CD14-positive monocyte (primary cell): ENCODE measurements around the gene SLC17A3. TPM values are rescaled to one million over a fixed set of nuclear protein-coding genes. Genes with fewer than 3 reads are reported as not detected.
A peak's percentile ranks its signal among the peaks of the same experiment; 100 is the strongest.

Source experiments
- DNase-seq, 3 donors: peaks; one replicate each; pipeline ENCODE4 v3.0.0-alpha.2; 2011 to 2022
- H2AFZ ChIP-seq: 2 replicates; pipeline ENCODE4 v1.6.0; 2012; ENCODE audit warnings: mild to moderate bottlenecking, low read depth, low read length, inconsistent platforms; ENCODE audit not compliant: insufficient read depth, poor library complexity, severe bottlenecking
- H3K27ac ChIP-seq, 2 donors: 1 replicate in 1 of 2; 2 replicates in 1 of 2; pipeline ENCODE4 v1.5.1; 2012 to 2013; ENCODE audit warnings: low read length in 2 of 2, control low read depth in 1 of 2, inconsistent platforms in 1 of 2, low read depth in 1 of 2, mild to moderate bottlenecking in 1 of 2
- H3K27me3 ChIP-seq, 2 donors: one replicate each; pipeline versions ENCODE4 v1.6.0 to v1.6.1; 2011 to 2013; ENCODE audit warnings: low read length in 2 of 2; ENCODE audit not compliant: control insufficient read depth in 2 of 2, insufficient read depth in 2 of 2
- H3K36me3 ChIP-seq, 2 donors: replicated peaks in 1 of 2; 1 replicate in 1 of 2; 2 replicates in 1 of 2; pipeline versions ENCODE4 v1.5.1 to v1.6.1; 2012 to 2013; ENCODE audit warnings: low read length in 2 of 2, control low read depth in 1 of 2, inconsistent platforms in 1 of 2, mild to moderate bottlenecking in 1 of 2; ENCODE audit not compliant: insufficient read depth in 2 of 2, control insufficient read depth in 1 of 2
- H3K4me1 ChIP-seq, 2 donors: 1 replicate in 1 of 2; 2 replicates in 1 of 2; pipeline versions ENCODE4 v1.5.1 to v1.6.1; 2012 to 2013; ENCODE audit warnings: low read length in 2 of 2, control low read depth in 1 of 2, inconsistent platforms in 1 of 2, mild to moderate bottlenecking in 1 of 2, moderate library complexity in 1 of 2; ENCODE audit not compliant: insufficient read depth in 2 of 2, control insufficient read depth in 1 of 2
- H3K4me2 ChIP-seq: replicated peaks from 2 replicates; pipeline ENCODE3; 2012; ENCODE audit warnings: low read length, moderate library complexity, mild to moderate bottlenecking; ENCODE audit not compliant: poor library complexity, severe bottlenecking; ENCODE audit errors: extremely low read depth
- H3K4me3 ChIP-seq, 3 experiments: fragments of 200-600 bp in 1 of 3; sonication (generic) in 1 of 3; replicated peaks in 1 of 3; 1 replicate in 2 of 3; 2 replicates in 1 of 3; pipeline ENCODE4 v1.5.1; 2011 to 2013; ENCODE audit warnings: low read length in 3 of 3, mild to moderate bottlenecking in 3 of 3, control low read depth in 2 of 3, low read depth in 2 of 3, inconsistent platforms in 1 of 3, moderate library complexity in 1 of 3
- H3K79me2 ChIP-seq: 2 replicates; pipeline ENCODE4 v1.6.0; 2012; ENCODE audit warnings: mild to moderate bottlenecking, control low read depth, inconsistent platforms, low read length, moderate library complexity; ENCODE audit not compliant: insufficient read depth
- H3K9ac ChIP-seq: 2 replicates; pipeline ENCODE4 v1.6.0; 2017; ENCODE audit warnings: low read length, mild to moderate bottlenecking; ENCODE audit not compliant: insufficient read depth, poor library complexity, severe bottlenecking
- H3K9me3 ChIP-seq, 2 donors: replicated peaks in 1 of 2; 1 replicate in 1 of 2; 2 replicates in 1 of 2; pipeline versions ENCODE4 v1.5.1 to v1.6.1; 2012 to 2013; ENCODE audit warnings: low read length in 2 of 2, control low read depth in 1 of 2; ENCODE audit not compliant: control insufficient read depth in 1 of 2, insufficient read depth in 1 of 2
- H4K20me1 ChIP-seq: 2 replicates; pipeline ENCODE4 v1.6.0; 2012; ENCODE audit warnings: mild to moderate bottlenecking, low read length, control low read depth, moderate library complexity; ENCODE audit not compliant: insufficient read depth
- H3K27ac Mint-ChIP-seq, 7 donors: one replicate each; pipeline ENCODE4 v1.8.0; 2020; ENCODE audit warnings: mild to moderate bottlenecking in 7 of 7, mixed read lengths in 7 of 7, moderate library complexity in 6 of 7, inconsistent platforms in 2 of 7
- H3K27me3 Mint-ChIP-seq, 3 donors: one replicate each; pipeline ENCODE4 v1.8.0; 2021 to 2022; ENCODE audit warnings: low read depth in 3 of 3, mild to moderate bottlenecking in 3 of 3, mixed read lengths in 3 of 3, moderate library complexity in 3 of 3, inconsistent platforms in 1 of 3
- H3K36me3 Mint-ChIP-seq, 2 donors: one replicate each; pipeline ENCODE4 v1.8.0; 2020; ENCODE audit warnings: mixed read lengths in 2 of 2, inconsistent platforms in 1 of 2, mild to moderate bottlenecking in 1 of 2
- H3K4me1 Mint-ChIP-seq: one replicate; pipeline ENCODE4 v1.8.0; 2020; ENCODE audit warnings: mild to moderate bottlenecking, mixed read lengths
- H3K4me3 Mint-ChIP-seq, 2 donors: one replicate each; pipeline ENCODE4 v1.8.0; 2020; ENCODE audit warnings: mild to moderate bottlenecking in 2 of 2, mixed read lengths in 2 of 2, moderate library complexity in 1 of 2
- H3K9me3 Mint-ChIP-seq, 7 donors: one replicate each; pipeline ENCODE4 v1.8.0; 2020 to 2022; ENCODE audit warnings: mixed read lengths in 7 of 7, mild to moderate bottlenecking in 6 of 7, moderate library complexity in 6 of 7, inconsistent platforms in 2 of 7
- WGBS: methylation state at CpG from one replicate; pipeline ENCODE4 v1.1.5; 2013; ENCODE audit warnings: missing lambda C conversion rate; ENCODE audit not compliant: insufficient coverage; 5-methylcytosine and 5-hydroxymethylcytosine counted together
- intact Hi-C, 2 donors: fragments of 100-400 bp; cut with micrococcal nuclease; formaldehyde crosslinking; loops; one replicate each; pipeline versions ENCODE4 v1.15.0 to v1.15.1; 2023
- polyA plus RNA-seq, 3 donors: library from polyadenylated mRNA; depleted of rRNA in 1 of 3; unstranded in 2 of 3; stranded (reverse) in 1 of 3; fragments of 300-500 nt in 2 of 3; fragments of >200 nt in 1 of 3; fragmentation: Illumina TruSeq in 2 of 3; gene quantifications; 1 replicate in 2 of 3; 2 replicates in 1 of 3; pipeline ENCODE4 v1.2.3, GENCODE V29; 2012 to 2021
- TF ChIP-seq, protein P1 (sequence below): fragments of 200-600 bp; IDR thresholded peaks from one replicate; pipeline ENCODE4 v1.8.0; 2022; ENCODE audit warnings: antibody characterized with exemption, mild to moderate bottlenecking

Gene SLC17A3
- polyA plus RNA-seq, 3 donors: not detected

GRCh38 chr6:25883536-25883935 is 9.5 kb upstream of the SLC17A3 start:
- Mint-ChIP-seq H3K27ac (no peak overlapping the region), H3K4me3 (no peak overlapping the region), H3K27me3 (peaks cover 0 to 9% (median 9%) of the 10 kb centered on the region in 3 donors), H3K9me3 (peaks cover 0 to 5% (median 3%) of the 10 kb centered on the region in 7 donors), H3K4me1 (peaks cover 9% of the 10 kb centered on the region), H3K36me3 (no peaks in the 10 kb centered on the region)
- no peak overlapping the region for H3K4me2 ChIP-seq
- H3K9me3 ChIP-seq: peaks cover 0 to 4% of the 10 kb centered on the region in 2 donors
- WGBS: no CpG with 5 or more reads among the region's 1 CpG
- H3K4me3 ChIP-seq: no peak overlapping the region
- no peaks in the 10 kb centered on the region for H3K27me3 ChIP-seq
- H3K4me1 ChIP-seq: peaks cover 0 to 7% of the 10 kb centered on the region in 2 donors
- H2AFZ ChIP-seq: no peak overlapping the region
- no peaks in the 10 kb centered on the region for H3K36me3 ChIP-seq
- H3K27ac ChIP-seq: no peak overlapping the region
- intact Hi-C loops: no loop called here
- no peak overlapping the region for H3K9ac ChIP-seq
- H4K20me1 ChIP-seq: no peaks in the 10 kb centered on the region
- TF ChIP-seq, protein P1, sequence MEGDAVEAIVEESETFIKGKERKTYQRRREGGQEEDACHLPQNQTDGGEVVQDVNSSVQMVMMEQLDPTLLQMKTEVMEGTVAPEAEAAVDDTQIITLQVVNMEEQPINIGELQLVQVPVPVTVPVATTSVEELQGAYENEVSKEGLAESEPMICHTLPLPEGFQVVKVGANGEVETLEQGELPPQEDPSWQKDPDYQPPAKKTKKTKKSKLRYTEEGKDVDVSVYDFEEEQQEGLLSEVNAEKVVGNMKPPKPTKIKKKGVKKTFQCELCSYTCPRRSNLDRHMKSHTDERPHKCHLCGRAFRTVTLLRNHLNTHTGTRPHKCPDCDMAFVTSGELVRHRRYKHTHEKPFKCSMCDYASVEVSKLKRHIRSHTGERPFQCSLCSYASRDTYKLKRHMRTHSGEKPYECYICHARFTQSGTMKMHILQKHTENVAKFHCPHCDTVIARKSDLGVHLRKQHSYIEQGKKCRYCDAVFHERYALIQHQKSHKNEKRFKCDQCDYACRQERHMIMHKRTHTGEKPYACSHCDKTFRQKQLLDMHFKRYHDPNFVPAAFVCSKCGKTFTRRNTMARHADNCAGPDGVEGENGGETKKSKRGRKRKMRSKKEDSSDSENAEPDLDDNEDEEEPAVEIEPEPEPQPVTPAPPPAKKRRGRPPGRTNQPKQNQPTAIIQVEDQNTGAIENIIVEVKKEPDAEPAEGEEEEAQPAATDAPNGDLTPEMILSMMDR: no peak
- no peak for DNase-seq
- H3K79me2 ChIP-seq: no peaks in the 10 kb centered on the region

- peak overlapping the region; percentile 68 for H2AFZ ChIP-seq
- WGBS: 24% methylated on average over 26 of the region's 28 CpGs
- H4K20me1 ChIP-seq: no peaks in the 10 kb centered on the region
- no peaks in the 10 kb centered on the region for H3K79me2 ChIP-seq
- TF ChIP-seq, protein P1: no peak
- H3K36me3 Mint-ChIP-seq: no peaks in the 10 kb centered on the region
- H3K9ac ChIP-seq: peak overlapping the region; percentile 17
- peaks cover 0 to 10% (median 9%) of the 10 kb centered on the region in 3 donors for H3K27me3 Mint-ChIP-seq
- H3K9me3 Mint-ChIP-seq: peaks cover 0 to 5% (median 3%) of the 10 kb centered on the region in 7 donors
- H3K27ac Mint-ChIP-seq: no peak overlapping the region
- peak overlapping the region; percentile 70 to 83 for H3K4me3 Mint-ChIP-seq
- H3K4me1 Mint-ChIP-seq: peaks cover 9% of the 10 kb centered on the region
- peak overlapping the region; percentile 3 to 65 (median 20) for H3K4me3 ChIP-seq
- peaks cover 0 to 4% of the 10 kb centered on the region in 2 donors for H3K9me3 ChIP-seq
- no peak overlapping the region for H3K27ac ChIP-seq
- intact Hi-C loops: no loop called here
- H3K27me3 ChIP-seq: no peaks in the 10 kb centered on the region
- H3K4me1 ChIP-seq: peaks cover 0 to 7% of the 10 kb centered on the region in 2 donors
- peak in 1 of 3 donors; percentile 19 for DNase-seq
- no peaks in the 10 kb centered on the region for H3K36me3 ChIP-seq
- peak overlapping the region; percentile 72 for H3K4me2 ChIP-seq
These were observed 8.0 kb upstream of the SLC17A3 start for GRCh38 chr6:25882051-25882496.
